OCI-LY1 (cell line): Measurements from ENCODE around the gene COL5A2.

Experiments
- CTCF ChIP-seq: fragments of 200-600 bp; sonication (generic), shearing (Covaris generic); IDR thresholded peaks from 2 replicates; pipeline ENCODE4 v1.5.1; 2017; ENCODE audit warnings: mild to moderate bottlenecking, antibody characterized with exemption, low read length, moderate library complexity, mixed read lengths
- EZH2 ChIP-seq: fragments of 200-600 bp; sonication (generic), shearing (Covaris generic); IDR thresholded peaks from 2 replicates; pipeline ENCODE4 v1.8.0; 2017; ENCODE audit warnings: borderline replicate concordance, mixed run types, mild to moderate bottlenecking, antibody characterized with exemption, low read length, moderate library complexity, mixed read lengths

DNA sequence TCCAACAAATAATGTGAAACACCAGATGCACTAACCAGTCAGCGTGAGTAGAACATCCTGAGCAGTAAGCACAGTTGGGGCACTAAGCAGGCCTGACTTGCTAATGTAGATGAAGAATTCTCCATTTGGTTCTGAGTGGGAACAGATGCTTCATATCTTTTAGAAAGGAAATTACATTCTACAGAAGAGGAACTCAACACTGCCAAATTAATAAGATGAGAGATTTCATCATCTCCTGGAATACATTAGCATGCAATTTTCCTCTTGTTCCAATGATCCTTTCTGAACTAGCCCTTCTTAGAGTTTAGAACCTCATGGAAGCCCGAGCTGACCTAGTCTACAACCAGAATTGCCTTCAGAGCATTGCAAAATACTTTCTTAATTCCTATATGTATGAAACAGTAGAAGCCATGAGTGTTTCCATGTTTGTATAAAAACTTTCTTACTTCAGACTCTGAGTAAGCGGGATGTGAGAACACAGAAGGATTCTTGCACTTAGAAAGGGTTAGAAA lies 34.8 kb downstream of the COL5A2 start:
- no peak for TF ChIP-seq CTCF
- TF ChIP-seq EZH2 = no peak
